PC-3 (cell line): Measurements from ENCODE around the gene STX16. TPM values are rescaled to one million over a fixed set of nuclear protein-coding genes. Genes with fewer than 3 reads are reported as not detected.

ENCODE experiments used
- ATAC-seq: fragments of 200-7000 bp; cut with Tn5 transposase; 2 replicates; pipeline ENCODE4 v1.9.1; 2020; ENCODE audit warnings: mild to moderate bottlenecking, moderate library complexity
- BruUV-seq: library from RNA; stranded (reverse); fragments of 400-500 nt; replicated peaks from 2 replicates; lab custom pipeline; 2021; lab: Mats Ljungman, UMichigan
- CTCF ChIA-PET: fragments of 300-600 bp; sonication (Branson Sonifier 250); formaldehyde crosslinking; loops from one replicate; lab custom pipeline; 2022; ENCODE audit warnings: antibody characterized with exemption; lab: Charles Lee
- POLR2A ChIA-PET: fragments of 300-600 bp; sonication (Branson Sonifier 250); formaldehyde crosslinking; loops from one replicate; lab custom pipeline; 2022; ENCODE audit warnings: antibody characterized with exemption; ENCODE audit not compliant: unreplicated experiment; lab: Charles Lee
- DNase-seq: peaks from one replicate; pipeline ENCODE4 v3.0.0-alpha.2; 2015
- H2AFZ ChIP-seq: fragments of 300-600 bp; sonication (generic); 2 replicates; pipeline ENCODE4 v1.6.0; 2016; ENCODE audit warnings: antibody characterized with exemption, low read length
- H3F3A ChIP-seq: fragments of 300-600 bp; sonication (generic); one replicate; pipeline ENCODE4 v1.6.0; 2017; ENCODE audit warnings: antibody characterized with exemption, low read length, control low read depth, mild to moderate bottlenecking; ENCODE audit not compliant: unreplicated experiment
- H3K27ac ChIP-seq: fragments of 300-600 bp; sonication (generic); 2 replicates; pipeline ENCODE4 v1.5.1; 2016; ENCODE audit warnings: mild to moderate bottlenecking, low read length
- H3K27me3 ChIP-seq: fragments of 300-600 bp; sonication (generic); 2 replicates; pipeline ENCODE4 v1.6.1; 2016; ENCODE audit warnings: low read length, mixed read lengths
- H3K36me3 ChIP-seq: fragments of 300-600 bp; sonication (generic); 2 replicates; pipeline ENCODE4 v1.6.1; 2016; ENCODE audit warnings: low read depth, mixed run types, low read length, mixed read lengths
- H3K4me1 ChIP-seq: fragments of 300-600 bp; sonication (generic); 2 replicates; pipeline ENCODE4 v1.5.1; 2016; ENCODE audit warnings: low read length; ENCODE audit not compliant: insufficient read depth
- H3K4me2 ChIP-seq: fragments of 300-600 bp; sonication (generic); 2 replicates; pipeline ENCODE4 v1.6.0; 2016; ENCODE audit warnings: low read length
- H3K4me3 ChIP-seq: fragments of 300-600 bp; sonication (generic); 2 replicates; pipeline ENCODE4 v1.5.1; 2016; ENCODE audit warnings: mild to moderate bottlenecking, low read length, mixed read lengths
- H3K79me2 ChIP-seq: fragments of 300-600 bp; sonication (generic); 2 replicates; pipeline ENCODE4 v1.6.1; 2017; ENCODE audit warnings: low read length, mixed read lengths
- H3K9ac ChIP-seq: fragments of 300-600 bp; sonication (generic); 2 replicates; pipeline ENCODE4 v1.6.0; 2016; ENCODE audit warnings: mild to moderate bottlenecking, low read length
- H3K9me2 ChIP-seq: fragments of 300-600 bp; sonication (generic); replicated peaks from 2 replicates; pipeline ENCODE4 v1.6.1; 2016; ENCODE audit warnings: mixed run types, low read length, mixed read lengths
- H3K9me3 ChIP-seq: fragments of 300-600 bp; sonication (generic); 2 replicates; pipeline ENCODE4 v1.6.1; 2016; ENCODE audit warnings: low read length, mixed read lengths
- H4K20me1 ChIP-seq: fragments of 300-600 bp; sonication (generic); 2 replicates; pipeline ENCODE4 v1.6.1; 2016; ENCODE audit warnings: low read length, mixed read lengths
- CTCF ChIP-seq: fragments of 300-600 bp; sonication (generic); conservative IDR thresholded peaks from 2 replicates; pipeline ENCODE4 v1.5.1; 2017; ENCODE audit warnings: antibody characterized with exemption, low read depth, mild to moderate bottlenecking, low read length
- EZH2 ChIP-seq: fragments of 300-600 bp; sonication (generic); IDR thresholded peaks from one replicate; pipeline ENCODE4 v1.6.1; 2017; ENCODE audit warnings: antibody characterized with exemption, mild to moderate bottlenecking, low read length; ENCODE audit not compliant: unreplicated experiment
- EZH2phosphoT487 ChIP-seq: fragments of 300-600 bp; sonication (generic); IDR thresholded peaks from 2 replicates; pipeline ENCODE4 v1.6.1; 2018; ENCODE audit warnings: mild to moderate bottlenecking, antibody characterized with exemption, low read length, borderline replicate concordance
- intact Hi-C: fragments of 100-400 bp; cut with micrococcal nuclease; formaldehyde crosslinking; loops from 2 replicates; pipeline ENCODE4 v1.9.0; 2023
- total RNA-seq: library from RNA; depleted of rRNA; stranded (reverse); fragments of >200 nt; gene quantifications from 2 replicates; pipeline ENCODE4 v1.2.3, GENCODE V29; 2014

The STX16 gene
- total RNA-seq, 1 experiment from 2014 or later = 44.2 TPM

GRCh38 chr20:58712151-58712791 lies 61.2 kb downstream of the STX16 start:
- TF ChIP-seq EZH2phosphoT487 = no peak
- no peak for TF ChIP-seq EZH2
- TF ChIP-seq CTCF = no peak
- no TSS peak for BruUV-seq
- ATAC-seq = no peak
- H3K9me2 ChIP-seq = no peaks in the 10 kb centered on the region
- no peak overlapping the region for H3K27ac ChIP-seq
- no peak overlapping the region for H3K4me2 ChIP-seq
- no peak for DNase-seq
- ChIA-PET CTCF (no interaction called here), POLR2A (no interaction called here)
- H3K4me1 ChIP-seq = no peaks in the 10 kb centered on the region
- no peaks in the 10 kb centered on the region for H3K9me3 ChIP-seq
- H3K79me2 ChIP-seq = no peaks in the 10 kb centered on the region
- H3K9ac ChIP-seq = no peak overlapping the region
- H3F3A ChIP-seq = no peaks in the 10 kb centered on the region
- no peak overlapping the region for H2AFZ ChIP-seq
- H4K20me1 ChIP-seq = no peaks in the 10 kb centered on the region
- no peaks in the 10 kb centered on the region for H3K36me3 ChIP-seq
- intact Hi-C loops = no loop called here
- no peak overlapping the region for H3K4me3 ChIP-seq
- no peaks in the 10 kb centered on the region for H3K27me3 ChIP-seq

- H3K4me2 ChIP-seq = no peak overlapping the region
- no peak overlapping the region for H2AFZ ChIP-seq
- POLR2A ChIA-PET = no interaction called here
- CTCF ChIA-PET = no interaction called here
- intact Hi-C loops = no loop called here
- BruUV-seq = no TSS peak
- H3K79me2 ChIP-seq = no peaks in the 10 kb centered on the region
- no peaks in the 10 kb centered on the region for H3K4me1 ChIP-seq
- DNase-seq (no peak), ATAC-seq (no peak)
- H3K4me3 ChIP-seq = no peak overlapping the region
- H3K9me2 ChIP-seq = no peaks in the 10 kb centered on the region
- no peaks in the 10 kb centered on the region for H3K27me3 ChIP-seq
- TF ChIP-seq EZH2phosphoT487 (no peak), CTCF (no peak)
- H3K27ac ChIP-seq = no peak overlapping the region
- no peaks in the 10 kb centered on the region for H3K9me3 ChIP-seq
- no peaks in the 10 kb centered on the region for H3K36me3 ChIP-seq
- no peaks in the 10 kb centered on the region for H4K20me1 ChIP-seq
- no peak overlapping the region for H3K9ac ChIP-seq
- no peaks in the 10 kb centered on the region for H3F3A ChIP-seq
These were observed 62.0 kb downstream of the STX16 start for GRCh38 chr20:58712806-58713731.
